NCI-H2196 treated with DMSO at 0.1 percent for 48 hours (cell line): ENCODE results near the gene USP10.
"Not testable (repeated sequence)": the region's sequence is repeated elsewhere in the genome, so short reads cannot be mapped to it uniquely, and the experiment has no call there.

Source experiments
- DNase-seq: peaks from one replicate; lab custom pipeline; 2025; ENCODE audit not compliant: unreplicated experiment; lab: John Stamatoyannopoulos, UW

The USP10 gene

DNA sequence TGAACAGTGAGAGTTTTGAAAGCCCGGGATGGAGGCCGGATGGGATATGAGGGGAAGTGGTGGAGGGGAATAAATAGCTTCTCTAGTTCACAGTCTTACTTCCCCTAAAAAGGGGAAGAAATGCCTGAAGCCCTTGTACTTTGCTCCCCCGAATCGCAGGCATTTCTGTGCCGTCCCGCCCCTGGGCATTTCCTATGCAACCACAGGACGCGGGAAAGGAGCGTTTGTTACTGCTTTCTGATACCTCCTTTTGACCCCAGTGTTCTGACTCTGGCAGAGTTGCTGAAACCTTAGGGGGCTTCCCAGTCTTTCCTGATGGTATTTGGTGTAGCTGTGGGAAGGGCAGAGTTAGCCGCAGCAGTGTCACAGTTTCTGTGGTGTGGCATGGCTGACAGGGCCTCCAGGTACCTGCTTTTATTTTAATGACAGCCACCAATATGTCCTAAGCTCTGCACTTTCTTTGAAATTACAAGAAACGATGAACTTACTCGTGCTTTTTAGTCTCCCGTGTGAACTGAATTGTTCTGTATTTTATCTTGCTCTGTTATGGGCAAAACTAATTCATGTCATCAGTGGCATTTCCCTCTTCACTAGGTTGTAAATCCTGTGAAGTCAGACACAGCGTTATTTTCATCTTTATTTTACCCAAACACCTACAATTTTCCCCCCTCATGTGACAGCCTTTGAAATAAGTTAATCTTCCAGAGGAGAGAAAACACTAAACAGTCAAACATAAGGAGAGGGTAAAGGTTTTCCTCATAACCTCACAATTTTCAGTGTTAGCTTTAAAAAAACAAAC is 27.1 kb downstream of the USP10 start:
- DNase-seq = no peak

DNA sequence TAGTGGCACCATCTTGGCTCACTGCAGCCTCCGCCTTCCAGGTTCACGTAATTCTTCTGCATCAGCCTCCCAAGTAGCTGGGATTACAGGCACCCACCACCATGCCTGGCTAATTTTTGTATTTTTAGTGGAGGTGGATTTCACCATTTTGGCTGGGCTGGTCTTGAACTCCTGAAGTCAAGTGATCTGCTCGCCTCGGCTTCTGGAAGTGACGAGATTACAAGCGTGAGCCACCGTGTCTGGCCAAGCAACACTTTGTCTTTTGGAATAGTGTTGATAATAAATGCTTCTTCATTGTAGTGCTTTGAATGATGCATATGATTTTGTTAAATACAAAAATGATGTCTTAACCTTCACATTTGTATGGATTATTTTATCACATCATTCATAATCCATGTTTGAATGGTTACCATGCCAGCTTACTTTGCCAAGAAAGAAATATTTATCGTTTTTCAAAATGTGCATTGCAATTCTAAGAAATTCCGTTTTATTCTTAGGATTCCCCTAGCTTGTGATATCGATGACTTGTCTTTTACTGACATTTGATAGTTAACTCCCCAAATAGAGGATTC is 29.1 kb downstream of the USP10 start:
- DNase-seq = no peak

DNA sequence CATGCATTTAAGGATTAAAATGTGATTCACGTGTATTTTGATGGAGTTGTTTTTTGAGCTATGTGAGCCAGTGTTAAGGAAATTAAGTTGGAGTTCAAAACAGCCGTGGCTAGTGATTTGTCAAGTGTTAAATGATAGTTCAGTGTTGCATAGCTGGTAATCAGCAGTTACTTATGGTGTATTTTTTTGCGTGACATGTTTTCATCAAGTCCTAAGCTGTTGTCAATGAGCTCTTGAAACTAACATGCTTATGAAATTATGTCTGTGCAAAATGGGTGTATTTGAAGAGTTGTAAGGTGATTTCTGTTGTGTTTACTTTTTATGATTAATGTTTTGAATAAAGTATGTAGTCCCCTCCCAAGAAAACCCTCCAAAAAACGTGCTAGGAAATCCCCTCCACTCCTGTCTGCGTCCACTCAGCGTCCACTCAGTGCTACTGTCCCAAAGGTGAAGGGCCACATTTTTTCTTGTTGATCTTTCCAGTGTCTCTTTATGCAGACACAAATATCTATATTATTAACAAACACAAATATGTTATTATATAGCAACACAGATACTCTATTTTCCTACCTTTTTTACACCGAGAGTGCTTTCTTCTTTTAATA is 30.0 kb downstream of the USP10 start:
- no peak for DNase-seq

DNA sequence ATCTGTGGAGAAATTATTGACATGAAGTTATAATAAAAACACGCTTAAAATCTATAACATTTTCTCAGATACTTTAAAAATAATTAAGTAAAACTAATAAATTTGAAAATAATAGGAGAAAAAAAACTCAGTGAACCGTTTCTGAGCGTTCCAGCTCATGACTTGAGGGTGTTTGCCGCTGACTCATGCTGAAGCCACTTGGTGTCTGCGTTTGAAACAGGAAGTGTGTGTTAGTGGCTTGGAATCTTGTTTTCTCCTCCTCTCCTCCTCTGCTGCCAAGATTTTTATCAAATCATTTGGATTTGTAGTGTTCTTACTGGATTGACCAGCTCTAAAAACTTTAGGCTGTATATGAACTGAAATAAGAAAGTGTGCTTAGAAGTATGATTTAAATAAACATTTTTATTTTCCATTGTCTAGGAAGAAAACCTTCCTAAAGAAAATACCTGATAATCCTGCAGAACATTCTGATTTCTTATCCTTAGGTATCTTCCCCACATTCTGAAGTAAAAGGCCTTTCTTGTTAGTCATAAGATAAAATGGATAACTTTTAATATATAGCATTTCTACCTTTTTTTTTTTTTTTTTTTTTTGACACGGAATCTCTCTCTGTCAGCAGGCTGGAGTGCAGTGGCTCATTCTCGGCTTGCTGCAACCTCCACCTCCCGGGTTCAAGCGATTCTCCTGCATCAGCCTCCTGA is 30.8 kb downstream of the USP10 start:
- DNase-seq = peak; percentile 6

DNA sequence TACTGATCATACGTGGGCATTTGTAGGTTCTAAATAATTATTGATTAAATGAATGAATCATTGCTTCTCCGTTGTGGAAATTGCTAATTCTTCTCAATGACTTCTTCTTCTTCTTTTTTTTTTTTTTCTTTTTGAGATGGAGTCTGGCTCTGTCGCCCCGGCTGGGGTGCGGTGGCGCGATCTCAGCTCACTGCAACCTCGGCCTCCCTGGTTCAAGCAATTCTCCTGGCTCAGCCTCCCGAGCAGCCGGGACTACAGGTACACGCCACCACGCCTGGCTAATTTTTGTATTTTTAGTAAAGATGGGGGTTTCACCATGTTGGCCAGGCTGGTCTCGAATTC is 32.5 kb downstream of the USP10 start:
- DNase-seq = not testable (repeated sequence)

DNA sequence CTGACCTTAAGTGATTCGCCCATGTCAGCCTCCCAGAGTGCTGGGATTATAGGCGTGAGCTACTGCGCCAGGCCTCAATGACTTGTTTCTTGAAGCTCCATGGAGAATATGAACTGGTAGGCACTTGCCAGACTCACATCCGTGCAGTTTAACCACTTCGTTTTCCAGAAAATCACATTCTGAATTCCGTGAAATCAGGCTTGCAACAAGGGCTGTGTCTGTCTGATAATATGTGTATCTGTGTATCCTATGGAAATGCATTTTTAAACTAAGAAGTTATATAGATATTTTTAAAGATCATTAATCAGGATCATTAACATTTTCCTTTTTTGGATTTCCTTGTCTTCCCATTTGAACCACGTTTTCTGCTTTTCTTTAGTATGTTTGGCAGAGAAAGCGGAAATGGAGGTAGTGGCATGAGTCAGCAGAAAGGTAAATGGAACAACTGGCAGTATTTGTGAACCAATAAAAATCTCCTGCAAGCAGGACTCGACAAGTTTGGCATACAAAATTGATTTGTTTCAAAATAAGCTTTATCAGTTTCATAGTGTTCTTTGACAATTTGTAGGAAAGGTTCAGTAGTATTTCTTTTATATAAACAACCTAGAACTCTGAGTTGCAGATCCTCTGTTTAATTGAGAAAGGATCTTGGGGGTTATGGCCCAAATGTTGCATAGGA is 33.0 kb downstream of the USP10 start:
- no peak for DNase-seq

DNA sequence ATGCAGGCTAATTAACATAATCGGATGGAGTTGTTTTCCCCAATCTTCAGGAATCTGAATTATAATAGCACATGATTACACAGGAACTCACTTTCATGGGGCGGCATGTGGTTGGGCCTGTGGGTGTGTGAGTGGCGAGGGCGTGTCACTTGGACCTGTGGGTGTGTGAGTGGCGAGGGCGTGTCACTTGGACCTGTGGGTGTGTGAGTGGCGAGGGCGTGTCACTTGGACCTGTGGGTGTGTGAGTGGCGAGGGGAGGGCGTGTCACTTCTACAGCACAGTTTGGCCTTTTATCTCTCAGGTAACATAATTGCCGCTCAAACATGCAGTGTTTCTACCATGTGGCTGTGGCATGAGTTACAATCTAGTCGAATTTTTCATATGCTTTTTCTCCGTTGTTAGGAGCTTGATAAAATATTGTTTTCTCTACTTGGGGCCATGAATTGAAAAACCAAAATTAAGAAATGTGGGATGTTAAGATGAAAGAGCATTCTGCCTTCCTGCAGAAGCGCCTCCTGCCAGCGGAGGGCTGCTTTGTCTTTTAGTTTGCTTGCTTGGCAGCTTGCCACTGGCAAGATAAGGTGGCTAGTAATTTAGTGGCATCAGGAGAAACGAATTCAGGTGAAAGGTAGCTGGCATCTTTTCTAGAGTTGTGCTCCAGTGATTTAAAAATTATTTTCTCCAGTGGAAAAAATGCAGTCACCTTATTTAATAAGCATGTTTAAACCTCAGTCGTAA is 36.2 kb downstream of the USP10 start:
- peak; percentile 23 for DNase-seq

DNA sequence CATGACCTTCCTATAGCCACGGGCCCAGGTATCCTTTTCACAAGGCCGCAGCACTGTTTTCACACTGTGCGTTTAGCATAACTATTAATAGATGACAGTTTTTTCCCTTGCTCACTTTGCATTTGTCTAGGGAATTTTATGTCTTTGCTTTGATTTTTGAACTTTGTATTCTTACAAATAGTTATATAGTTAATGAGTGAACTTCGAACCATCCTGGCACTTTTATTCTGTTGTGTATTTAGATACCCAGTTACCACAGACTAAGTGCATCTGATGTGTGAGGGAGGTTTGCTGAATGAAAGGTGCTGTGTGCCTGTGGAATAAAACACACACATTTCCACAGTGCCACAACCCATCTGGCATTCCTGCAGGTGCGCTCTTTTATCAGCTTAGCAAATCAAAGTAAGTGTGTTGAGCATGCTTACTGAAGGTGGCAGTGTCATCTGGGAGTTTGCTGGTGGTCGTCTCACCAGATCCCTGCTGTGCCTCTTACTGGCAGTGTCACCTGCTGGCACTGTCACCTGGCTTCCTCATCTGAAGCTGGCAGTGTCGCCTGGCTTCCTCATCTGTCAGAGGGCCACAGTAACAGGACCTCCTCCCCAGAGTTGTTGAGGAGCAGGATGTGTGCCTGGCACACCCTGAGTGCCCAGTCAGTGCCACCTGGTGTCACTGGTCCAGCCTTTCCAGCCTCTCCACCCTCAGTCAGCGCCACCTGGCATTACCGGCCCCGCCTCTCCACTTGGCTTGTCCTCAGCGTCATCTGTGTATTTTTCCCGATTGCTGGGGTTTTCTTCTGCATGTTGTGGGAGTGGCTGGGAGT is 37.6 kb downstream of the USP10 start:
- DNase-seq = no peak

DNA sequence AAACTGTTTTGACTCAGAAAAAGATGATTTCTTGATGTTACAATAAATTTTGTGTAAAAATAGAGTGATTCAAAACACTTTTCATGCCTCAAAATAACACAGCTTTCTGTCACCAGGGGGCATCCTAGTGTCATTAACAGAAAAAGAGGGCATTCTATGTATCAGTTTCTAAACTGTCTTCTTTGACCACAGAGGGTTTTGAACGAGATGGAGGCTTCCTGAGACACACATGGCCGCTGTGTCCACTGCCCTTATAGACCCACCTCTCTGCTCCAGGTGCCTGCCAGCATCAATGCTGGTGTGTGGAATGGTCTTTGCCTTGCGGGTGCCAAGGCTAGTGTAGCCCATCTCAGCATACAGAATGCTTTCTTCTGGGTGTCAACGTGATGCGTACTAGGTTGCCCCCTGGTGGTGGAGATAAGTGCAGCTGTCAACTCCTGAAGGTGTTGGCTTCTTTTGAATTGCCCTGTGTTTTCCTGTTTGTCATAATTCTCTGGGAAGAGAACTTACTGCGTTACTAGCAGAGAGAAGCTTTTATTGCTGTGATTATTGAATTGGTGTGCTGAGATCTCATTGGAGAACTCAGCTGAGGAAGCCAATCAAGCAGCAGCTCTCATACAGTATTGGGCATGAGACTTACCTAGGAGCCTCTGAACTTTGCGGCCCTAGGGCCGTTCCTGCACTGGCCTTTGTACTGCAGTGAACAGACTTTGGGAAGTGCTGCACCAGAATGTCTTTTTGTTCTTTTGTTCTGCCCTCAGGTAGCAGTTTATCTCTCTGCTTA is 38.6 kb downstream of the USP10 start:
- peak; percentile 25 for DNase-seq

DNA sequence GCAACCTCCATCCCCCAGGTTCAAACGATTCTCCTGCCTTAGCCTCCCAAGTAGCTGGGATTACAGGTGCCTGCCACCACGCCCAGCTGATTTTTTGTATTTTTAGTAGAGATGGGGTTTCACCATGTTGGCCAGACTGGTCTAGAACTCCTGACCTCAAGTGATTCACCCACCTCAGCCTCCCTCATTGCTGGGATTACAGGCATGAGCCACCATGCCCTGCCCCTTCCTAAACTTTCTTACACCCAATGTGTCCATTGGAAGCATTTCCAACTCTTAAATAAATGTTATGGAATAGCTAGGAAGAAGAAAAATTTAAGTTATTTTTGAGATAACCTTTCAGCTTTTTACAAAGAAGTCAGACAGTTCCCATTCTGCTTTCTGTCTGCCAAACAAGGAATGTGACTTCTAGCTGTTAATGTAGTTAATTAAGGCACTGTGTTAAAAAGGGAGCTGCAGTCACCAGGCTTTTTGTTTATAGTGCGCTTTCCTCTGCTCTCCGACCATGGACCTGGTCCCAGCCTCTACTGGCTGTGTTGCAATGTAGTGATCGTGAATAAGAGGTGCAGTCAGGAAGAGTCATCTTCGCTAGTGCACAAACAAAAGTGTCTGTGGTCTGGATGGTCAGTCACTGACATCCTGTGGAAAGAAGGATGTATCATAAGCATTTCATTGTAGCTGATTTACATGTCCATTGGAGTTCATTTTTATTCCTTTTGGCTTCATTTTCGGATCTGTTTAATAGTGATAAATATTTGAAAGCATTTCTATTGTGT is 39.7 kb downstream of the USP10 start:
- DNase-seq = no peak

DNA sequence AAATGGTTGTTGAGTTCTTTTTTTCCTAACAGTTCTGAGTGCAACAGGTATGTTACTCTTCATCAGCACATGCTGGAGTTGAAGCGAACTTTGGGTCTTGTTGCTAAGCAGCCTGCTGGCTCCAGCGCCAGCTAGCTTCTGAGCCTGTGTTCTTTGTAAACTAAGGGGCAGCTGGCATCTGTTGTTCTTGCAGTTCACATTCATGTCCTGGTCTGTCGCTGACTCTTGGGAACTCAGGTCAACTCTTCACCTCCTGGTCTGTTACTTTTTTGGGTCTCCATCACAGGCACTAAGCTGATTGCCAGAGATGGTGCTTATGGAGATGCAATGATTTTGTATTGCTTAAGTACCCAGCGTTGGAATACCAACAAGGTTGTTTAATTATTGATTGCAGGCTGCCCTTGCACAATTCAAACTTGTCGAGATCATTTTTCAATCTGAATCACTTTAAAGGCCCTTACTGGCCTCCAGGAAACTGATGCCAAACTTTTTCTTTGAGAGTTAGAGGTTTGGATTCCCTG is 40.9 kb downstream of the USP10 start:
- DNase-seq = no peak

DNA sequence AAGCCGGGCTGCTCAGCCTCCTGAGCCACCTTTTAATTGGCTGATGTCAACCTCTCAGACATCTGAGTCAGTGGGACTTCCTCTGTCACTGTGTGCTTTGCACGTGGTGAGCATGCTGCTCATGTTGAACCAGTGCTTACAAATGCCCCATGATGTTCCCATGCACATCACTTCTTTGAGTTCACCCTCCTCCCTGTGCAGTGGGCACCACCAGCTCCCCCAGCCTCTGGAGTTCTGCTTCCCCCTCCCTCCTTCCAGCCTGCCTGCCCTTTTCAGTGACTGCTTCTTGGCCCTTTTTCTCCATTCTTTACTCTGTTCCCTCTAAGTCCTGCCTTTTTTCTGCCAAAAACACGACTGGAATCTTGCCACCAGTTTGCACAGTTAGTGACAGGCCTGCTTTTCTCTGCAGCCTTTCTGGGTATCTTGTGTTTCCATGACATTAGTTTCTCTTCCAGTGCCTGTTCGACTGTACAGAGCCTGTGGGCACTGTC is 41.6 kb downstream of the USP10 start:
- DNase-seq = no peak

DNA sequence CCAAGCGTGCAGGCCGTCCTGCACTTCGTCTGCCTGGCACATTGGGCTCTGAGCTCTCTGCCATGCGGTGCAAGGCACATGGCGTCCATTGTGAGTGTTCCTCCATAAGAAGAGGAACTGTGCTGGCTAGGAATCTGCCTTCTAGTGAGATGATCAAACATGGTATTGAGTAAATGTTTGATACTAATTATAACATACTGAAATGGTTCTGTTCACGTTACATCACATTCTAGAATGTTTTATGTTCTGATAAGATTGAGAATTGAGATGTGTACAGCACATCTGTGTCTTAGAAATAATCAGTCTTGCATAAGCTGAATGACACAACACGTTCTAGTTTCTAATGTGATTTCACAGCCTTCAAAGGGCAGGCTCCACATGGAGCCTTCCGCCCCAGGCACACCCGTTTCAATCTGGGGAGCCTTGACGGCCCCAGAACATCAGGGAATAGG is 42.9 kb downstream of the USP10 start:
- no peak for DNase-seq

DNA sequence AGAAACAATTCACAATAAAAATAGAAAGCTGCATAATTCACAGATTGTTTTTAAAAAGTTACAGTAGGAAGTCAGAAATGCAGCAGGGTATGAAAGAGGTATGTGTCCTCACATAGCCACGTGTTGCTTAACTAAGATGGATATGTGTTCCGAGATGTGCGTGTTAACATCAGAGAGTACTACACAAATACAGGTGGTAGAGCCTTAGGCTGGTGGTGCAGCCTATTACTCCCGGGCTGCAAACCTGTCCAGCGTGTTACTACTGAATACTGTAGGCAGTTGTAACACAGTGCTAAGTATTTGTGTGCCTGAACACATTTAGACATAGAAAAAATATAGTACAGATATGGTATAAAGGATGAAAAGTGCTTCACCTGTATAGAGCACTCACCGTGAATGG is 46.4 kb downstream of the USP10 start:
- DNase-seq = no peak

DNA sequence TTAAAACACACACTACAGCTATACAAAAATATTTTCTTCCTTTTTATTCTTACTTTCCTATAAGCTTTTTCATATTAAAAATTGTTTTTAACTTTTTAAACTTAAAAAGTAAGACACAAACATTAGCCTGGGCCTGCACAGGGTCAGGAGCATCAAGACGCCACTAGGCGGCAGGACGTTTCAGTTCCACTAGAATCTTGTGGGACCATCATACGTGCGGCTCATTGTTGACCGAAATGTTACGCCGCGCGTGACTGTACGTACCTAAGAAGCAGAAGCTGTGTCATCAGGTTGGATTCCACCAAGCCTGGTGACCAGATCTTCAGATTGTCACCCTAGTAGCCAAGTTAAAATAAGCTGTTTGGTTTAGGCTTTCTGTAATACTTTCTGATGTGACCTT is 47.1 kb downstream of the USP10 start:
- DNase-seq = no peak

DNA sequence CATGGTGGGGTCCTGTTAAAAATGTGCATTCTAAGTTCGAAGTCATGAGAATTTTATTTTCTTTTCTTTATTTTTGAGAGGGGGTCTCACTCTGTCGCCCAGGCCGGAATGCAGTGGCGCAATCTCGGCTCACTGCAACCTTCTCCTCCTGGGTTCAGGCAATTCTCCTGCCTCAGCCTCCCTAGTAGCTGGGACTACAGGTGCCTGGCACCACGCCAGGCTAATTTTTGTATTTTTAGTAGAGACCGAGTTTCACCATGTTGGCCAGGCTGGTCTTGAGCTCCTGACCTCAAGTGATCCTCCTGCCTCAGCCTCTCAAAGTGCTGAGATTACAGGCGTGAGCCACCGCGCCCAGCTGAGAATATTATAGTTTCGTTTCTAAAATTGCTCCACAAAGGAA is 48.4 kb downstream of the USP10 start:
- DNase-seq = not testable (repeated sequence)

DNA sequence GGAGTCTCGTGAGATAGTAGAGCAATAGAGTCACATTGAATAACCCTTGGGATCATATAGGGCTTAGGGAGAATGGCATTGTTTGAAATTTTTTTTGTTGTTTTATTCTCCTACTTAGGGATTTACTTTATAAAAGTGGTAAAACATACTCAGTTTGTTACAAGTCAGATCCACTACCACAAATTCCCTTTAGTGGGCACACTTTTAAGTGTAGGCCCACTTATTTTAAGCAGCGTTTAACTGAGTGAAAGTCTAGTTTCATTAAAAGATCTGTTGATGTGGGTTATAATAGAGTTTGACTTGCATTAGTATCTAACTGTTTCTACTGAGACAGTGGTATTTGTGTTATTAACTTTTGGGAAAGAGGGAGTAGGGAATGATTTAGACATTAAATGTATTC is 49.3 kb downstream of the USP10 start:
- no peak for DNase-seq

DNA sequence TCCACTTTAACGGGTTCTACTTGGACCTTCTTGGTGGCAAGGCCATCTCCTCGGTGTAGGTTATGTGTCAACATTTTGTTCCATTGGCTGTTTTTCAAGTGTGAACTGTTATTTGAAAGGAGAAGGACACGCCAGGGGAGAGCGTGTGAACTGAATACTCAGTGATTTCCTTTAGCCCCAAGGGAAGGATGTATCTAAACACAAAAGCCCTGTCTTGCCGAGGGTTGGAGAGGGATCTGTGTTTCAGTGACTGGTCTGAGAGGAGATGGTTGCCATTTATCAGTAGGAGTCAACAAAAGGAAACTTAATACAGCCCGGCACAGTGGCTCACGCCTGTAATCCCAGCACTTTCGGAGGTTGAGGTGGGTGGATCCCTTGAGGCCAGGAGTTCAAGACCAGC is 50.0 kb downstream of the USP10 start:
- no peak for DNase-seq
